ENCODE data around the gene CACNA1A. TPM values are rescaled to one million over a fixed set of nuclear protein-coding genes. Genes with fewer than 3 reads are reported as not detected.
A peak's percentile ranks its signal among the peaks of the same experiment; 100 is the strongest.

Gene CACNA1A
- total and polyA plus RNA-seq, 2 of the 13 experiments (the other 11 are each of a cell fraction or from before 2014, with no cell fraction given), result not detected

GRCh38 chr19:13164343-13165161 is 341.7 kb downstream of the CACNA1A start (continued):
- TF ChIP-seq PAXIP1 (CRISPR knock-in tag; conservative IDR thresholded peaks at IDR 0.05) (peak; percentile 92), ZNF335 (CRISPR knock-in tag; IDR thresholded peaks at IDR 0.05) (0 out of 2 replicates have a peak, but pooled peaks have one; percentile 45), ZMYM2 (CRISPR knock-in tag; IDR thresholded peaks at IDR 0.05) (no peak), TAF1 (CRISPR knock-in tag; IDR thresholded peaks at IDR 0.05) (peak; percentile 52; the same call in 1 of the 2 replicates), ZNF691 (CRISPR knock-in tag; IDR thresholded peaks at IDR 0.05; ENCODE audit: borderline replicate concordance, low read depth) (peak; percentile 63), TOPORS (CRISPR knock-in tag; IDR thresholded peaks at IDR 0.05) (no peak), ZNF318 (CRISPR knock-in tag; IDR thresholded peaks at IDR 0.05) (no peak), TP53 (CRISPR knock-in tag; conservative IDR thresholded peaks at IDR 0.05) (no peak), ZNF326 (CRISPR knock-in tag; IDR thresholded peaks at IDR 0.05; ENCODE audit: borderline replicate concordance) (no peak), MAF1 (CRISPR knock-in tag; IDR thresholded peaks at IDR 0.05; ENCODE audit: borderline replicate concordance) (no peak), SNAPC5 (CRISPR knock-in tag; IDR thresholded peaks at IDR 0.05; ENCODE audit: borderline replicate concordance) (no peak), KMT2B (CRISPR knock-in tag; IDR thresholded peaks at IDR 0.05) (no peak), IKZF4 (CRISPR knock-in tag; IDR thresholded peaks at IDR 0.05; ENCODE audit: borderline replicate concordance, low read depth, not compliant biosample characterization) (no peak)

Measured in HepG2 (cell line).